NCI-H2081 (cell line): ENCODE data around the gene NDUFA8.
A peak's percentile ranks its signal among the peaks of the same experiment; 100 is the strongest.

ENCODE experiments used
- DNase-seq, 2 experiments: peaks; one replicate each; lab custom pipeline; 2025; lab: John Stamatoyannopoulos, UW

Gene NDUFA8

GRCh38 chr9:122134822-122135528 lies 24.6 kb downstream of the NDUFA8 start:
- no peak for DNase-seq

DNA sequence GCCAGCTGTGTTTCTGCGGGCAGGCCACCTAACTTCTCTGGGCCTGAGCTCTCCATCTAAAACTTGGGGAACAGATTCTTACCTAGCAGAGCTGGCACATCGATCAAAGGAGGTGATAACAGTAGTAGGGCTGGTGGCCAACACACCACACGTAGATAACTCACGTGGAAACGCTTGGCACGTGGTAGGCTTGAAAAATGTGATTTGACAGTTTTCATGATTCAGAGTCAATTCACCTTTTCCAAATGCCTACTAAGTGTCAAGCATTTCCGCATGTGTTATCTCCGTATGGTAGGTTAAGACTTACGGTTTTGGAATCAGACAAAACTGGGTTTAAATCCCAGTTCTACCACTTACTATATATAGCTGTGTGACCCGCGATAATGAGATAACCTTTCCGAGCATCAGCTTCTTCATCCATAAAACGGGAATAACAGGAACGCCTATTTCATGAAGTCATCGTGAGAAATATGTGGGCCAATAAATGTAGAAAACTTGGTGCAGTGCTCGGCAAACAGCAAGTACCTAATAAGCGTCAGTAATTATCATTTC lies 25.5 kb downstream of the NDUFA8 start:
- DNase-seq, result no peak

- DNase-seq, result peak in 1 of 2 experiments; percentile 7
Measured at GRCh38 chr9:122133263-122133983, 26.2 kb downstream of the NDUFA8 start.

DNA sequence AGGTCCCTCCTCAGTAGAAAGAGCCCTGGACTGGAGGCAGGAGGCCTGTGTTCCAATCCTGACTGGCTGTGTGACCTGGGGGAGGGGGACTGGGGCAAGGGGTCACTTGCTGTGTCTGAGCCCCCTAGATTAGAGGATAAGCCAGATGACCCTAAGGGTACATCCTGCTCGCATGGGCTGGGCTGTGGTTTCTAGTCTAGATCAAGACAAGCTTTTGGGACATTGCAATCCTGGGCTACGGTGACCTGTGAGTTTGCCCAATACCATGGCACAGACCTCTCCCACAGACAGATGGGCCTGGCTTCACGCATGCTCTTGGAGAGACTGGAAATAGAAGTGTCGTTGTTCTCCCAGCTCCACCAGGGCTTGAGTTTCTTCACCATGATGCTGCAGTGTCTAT lies 27.0 kb downstream of the NDUFA8 start:
- DNase-seq, result no peak

- DNase-seq, result peak in 1 of 2 experiments; percentile 33
Measured at GRCh38 chr9:122131401-122132001, 28.1 kb downstream of the NDUFA8 start.

- DNase-seq, result no peak
Measured at GRCh38 chr9:122130837-122131236, 28.7 kb downstream of the NDUFA8 start.

DNA sequence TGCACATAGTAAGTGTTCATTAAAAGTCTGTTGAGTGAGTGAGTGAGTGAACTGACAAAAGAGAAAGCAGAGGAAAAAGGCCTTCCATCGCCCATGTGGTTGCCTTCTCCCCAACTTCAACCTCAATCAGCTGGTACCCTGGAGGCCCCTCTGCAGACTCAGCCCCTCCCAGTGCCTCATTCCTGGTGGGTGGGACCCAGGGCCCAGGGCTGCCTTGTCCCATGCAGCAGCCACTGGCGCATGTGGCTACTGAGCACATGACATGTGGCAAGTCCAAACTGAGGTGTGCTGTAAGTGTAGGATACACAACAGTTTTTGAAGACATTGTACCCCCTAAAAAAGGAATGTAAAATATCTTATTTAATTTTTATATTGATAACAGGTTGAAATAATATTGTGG lies 29.6 kb downstream of the NDUFA8 start:
- DNase-seq, result no peak

GRCh38 chr9:122128969-122129343 lies 30.6 kb downstream of the NDUFA8 start:
- no peak for DNase-seq

DNA sequence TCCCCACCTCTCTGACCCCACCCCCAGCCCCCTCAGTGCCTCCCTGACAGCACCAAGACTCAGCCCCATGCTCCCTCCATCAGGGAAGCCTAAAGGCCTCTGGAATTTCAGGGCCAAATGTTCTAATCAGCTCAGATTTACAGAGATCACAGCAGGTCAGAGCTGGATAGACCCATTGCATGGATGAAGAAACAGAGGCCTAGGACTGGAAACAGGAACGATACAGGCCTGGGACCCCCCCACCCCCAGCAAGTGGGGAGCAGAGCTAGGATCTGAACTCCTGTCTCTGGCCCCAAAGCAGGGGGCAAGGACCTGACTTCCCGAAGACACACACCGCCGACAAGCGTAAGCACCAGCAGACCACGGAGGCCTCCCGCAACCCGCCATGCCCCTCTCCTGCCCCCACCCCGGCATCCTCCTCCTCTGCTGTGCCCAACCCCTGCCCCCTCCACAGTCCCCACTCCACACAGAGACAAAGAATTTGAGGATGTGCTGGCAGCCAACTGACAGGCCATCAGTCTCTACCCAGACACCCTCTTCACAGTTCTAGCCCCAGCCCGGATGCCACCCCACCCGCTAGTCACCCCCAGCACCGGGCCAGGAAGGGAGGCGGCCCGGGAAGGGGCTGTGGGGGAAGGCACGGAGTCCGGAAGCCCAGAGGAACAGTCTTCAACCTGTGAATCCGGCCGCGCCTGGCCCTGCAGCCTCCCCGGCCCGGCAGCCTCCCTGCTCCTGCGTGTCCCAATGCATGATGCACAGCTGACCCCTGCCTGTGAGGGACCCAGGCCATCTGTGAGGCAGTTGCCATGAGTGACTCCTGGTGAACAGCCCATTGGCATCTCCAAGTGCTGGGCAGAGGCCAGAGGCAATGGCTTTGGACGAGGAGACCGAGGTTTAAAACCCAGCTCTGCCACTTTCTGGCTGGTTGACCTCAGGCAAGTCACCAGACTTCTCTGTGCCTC lies 31.3 kb downstream of the NDUFA8 start:
- DNase-seq, result no peak

- no peak for DNase-seq
Measured at GRCh38 chr9:122127396-122127798, 32.2 kb downstream of the NDUFA8 start.

DNA sequence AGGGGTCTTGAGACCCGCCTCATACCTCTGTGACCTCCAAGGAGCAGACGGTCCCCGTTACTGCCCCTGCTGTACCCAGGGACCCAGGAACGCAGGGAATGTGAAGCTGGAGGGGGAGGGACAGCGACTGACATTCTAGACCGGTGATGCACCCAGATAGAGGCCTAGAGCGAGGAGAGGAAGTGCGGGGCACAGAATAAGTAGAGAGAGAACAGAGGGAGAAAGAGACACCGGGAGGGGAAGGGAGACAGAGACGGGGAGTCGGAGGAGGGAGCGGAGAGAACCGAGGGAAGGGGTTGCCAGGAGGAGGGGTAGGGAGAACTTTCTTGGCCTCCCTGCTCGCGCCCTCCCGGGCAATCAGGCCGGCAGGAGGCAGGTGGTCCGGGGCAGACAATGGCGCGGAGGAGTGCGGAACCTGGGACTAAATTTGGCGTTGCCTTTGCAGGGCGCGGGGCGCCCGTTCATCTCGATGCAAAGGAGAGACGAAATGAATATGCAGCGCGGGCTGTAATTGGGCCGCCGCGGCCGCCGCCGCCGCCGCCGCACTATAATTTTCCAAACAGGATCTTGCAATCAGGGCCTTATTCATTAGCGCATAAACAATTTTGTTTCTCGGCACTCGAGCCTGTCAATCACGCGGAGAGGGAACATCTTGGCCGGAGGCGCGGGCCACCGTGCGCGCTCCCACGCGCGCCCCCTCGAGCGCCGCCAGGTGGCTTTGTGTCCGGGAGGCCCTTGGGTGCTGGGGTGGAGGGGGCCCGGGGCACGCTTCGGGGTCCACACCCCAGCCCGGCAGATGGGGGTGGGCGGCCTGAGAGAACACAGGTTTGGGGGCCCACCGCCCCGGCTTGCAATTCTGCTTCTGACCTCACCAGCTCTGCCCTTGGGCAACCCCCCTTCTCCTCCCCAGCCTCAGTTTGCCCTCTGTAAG lies 33.0 kb downstream of the NDUFA8 start:
- no peak for DNase-seq

- DNase-seq, result no peak
Measured at GRCh38 chr9:122125509-122126330, 33.9 kb downstream of the NDUFA8 start.

DNA sequence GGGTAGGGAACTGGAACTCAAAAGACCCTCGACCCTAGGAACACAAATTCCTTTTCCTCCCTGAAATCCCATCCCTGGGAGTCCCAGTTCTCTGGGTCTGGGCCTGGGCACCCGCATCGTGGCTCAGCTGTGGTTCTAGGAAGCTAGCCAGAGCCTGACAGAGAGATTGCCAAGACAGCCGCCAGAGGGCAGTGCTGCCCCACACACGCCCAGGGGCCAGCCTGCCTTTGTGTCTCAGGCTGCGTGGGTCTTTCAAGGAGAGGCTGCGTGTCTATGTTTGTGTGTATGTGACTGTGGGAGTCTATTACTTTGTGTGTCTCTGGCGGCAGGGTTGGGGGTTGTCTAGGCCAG lies 34.4 kb downstream of the NDUFA8 start:
- DNase-seq, result peak; percentile 67 to 70

DNA sequence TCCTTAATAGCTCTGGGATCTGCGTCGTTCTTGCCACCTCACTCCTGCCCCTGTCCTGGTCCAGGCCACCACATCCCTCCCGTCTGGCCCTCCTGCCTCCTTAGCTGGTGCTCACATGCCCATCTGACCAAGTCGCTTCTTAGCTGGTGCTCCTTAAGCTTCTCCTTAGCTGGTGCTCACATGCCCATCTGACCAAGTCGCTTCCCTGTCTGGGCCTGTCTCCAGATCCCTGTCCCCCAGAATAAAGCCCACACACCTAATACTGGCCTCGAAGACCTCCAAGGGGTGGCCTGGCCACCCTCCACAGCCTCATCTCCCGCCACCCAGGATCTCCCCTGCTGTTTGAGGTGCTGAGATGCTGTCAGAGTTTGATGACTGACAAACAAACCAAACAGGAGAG lies 35.1 kb downstream of the NDUFA8 start:
- no peak for DNase-seq

DNA sequence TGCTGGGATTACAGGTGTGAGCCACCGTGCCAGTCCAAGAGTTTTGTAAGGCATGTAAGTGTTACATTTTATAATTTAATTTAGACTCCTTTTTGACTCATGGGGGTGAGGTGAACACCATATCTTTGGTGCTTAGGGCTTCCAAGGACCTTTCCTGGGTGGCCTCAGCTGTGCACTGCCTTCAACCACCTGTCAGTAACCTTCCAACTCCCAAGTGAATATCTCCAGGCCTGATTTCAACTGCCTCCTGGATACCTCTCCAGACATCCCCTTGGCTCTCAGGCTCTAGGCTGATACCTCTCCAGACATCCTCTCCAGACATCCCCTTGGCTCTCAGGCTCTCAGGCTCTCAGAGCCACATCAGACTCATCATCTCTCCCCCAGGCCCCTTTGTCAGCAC lies 35.5 kb downstream of the NDUFA8 start:
- no peak for DNase-seq

DNA sequence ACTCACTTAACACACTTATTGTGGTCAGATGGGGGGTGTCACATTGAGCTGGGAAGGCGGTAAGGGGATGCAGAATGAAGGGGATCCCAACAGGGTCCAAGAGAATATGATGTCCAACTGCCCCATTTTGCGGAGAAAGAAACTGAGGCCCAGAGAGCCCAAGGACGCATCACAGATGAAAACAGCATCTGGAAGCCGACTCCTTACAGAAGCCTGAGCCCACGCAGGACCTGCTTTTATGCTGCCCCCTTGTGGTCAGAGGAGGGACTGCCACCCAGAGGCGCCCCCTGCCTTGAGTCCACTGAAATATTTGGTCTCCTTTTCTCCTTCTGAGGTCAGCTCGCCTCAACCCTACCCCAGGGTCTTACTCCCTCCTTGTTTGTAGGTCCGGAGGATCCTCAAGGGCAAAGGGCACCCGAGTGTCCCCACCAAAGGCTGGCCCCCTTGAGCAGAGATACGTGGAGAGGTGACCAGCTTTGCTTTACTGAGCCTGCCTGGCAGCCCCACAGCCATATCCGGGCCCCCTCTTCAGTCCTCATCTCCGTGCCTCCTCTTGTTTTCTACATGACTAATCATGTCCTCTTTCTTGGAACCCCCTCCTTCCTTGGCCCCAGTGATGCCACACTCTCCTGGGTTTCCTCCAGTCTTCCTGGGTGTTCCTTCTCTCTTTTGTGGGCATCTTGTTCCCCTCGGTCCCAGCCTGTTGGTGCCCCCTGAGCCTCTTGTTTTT lies 36.5 kb downstream of the NDUFA8 start:
- peak; percentile 38 to 68 for DNase-seq

DNA sequence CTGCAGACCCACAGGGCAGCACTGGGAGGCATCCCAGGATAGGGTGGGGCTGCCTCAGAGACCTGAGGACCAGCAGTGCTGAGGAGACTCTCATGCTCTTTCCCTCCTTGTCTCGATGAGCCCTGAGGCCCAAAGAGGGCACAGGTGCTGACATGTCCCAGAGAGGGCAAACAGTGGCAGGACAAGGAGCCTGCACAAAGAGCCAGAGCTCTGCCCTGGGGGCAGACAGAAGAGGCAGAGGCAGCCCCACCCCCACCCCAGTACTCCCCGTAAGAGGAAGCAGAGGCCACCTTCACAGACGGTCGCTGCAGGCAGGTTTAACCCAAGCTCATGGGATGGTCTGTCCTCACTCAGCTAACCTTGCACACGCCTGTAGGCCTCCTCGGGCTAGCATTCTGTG lies 37.1 kb downstream of the NDUFA8 start:
- no peak for DNase-seq

GRCh38 chr9:122121931-122122330 lies 37.6 kb downstream of the NDUFA8 start:
- no peak for DNase-seq

- DNase-seq, result no peak
Measured at GRCh38 chr9:122121391-122121790, 38.2 kb downstream of the NDUFA8 start.
